Stimulated activated naive CD4-positive, alpha-beta T cell treated with Interleukin-2 at 50 U/mL for 16 hours (primary cell): ENCODE measurements around the gene COL5A1.
"Not testable (repeated sequence)": the region's sequence is repeated elsewhere in the genome, so short reads cannot be mapped to it uniquely, and the experiment has no call there.

Source experiments
- DNase-seq: peaks from one replicate; lab custom pipeline; 2025; lab: John Stamatoyannopoulos, UW

COL5A1 gene

GRCh38 chr9:134640506-134641172 lies 964 bp upstream of the COL5A1 start:
- no peak for DNase-seq

- DNase-seq = no peak
These were observed 384 bp downstream of the COL5A1 start for GRCh38 chr9:134641990-134642384.

DNA sequence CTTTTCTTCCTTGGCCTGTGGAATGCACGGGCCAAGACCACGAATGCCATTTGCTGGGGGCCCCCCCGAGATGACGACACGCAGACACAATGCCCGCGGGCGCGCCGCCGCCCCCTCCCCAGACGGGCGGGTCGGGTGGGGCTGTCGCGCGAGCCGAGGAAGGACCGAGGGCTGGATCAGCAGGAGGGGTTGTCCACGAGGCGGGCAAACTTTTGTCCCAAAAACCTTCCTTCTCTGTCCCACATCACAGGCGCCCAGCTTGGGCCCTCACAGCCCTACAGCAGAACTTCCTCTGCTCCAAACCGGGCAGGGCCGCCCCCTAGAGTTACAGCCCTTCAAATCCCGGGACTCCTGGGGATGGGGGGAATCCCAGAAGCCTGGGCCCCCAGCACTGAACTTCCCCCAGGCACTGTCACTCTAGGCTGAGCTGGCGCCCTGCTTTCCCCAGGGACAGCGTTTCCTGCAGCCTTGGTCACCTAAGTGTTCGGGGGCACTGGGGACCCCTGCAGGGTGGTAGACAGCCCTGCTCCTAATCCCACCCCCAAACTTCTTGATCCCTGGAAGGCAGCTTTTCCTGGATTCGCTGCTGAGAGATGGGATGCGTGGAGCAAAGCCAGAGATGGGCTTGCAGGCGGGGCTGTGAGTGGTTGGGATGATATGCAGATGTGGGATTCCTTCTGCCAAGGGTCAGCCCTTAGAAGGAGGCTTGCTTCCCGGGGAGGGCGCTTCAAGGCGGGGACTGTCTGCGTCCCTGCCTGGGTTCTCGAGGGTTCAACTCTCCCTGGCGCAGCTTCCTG lies 980 bp downstream of the COL5A1 start:
- no peak for DNase-seq

DNA sequence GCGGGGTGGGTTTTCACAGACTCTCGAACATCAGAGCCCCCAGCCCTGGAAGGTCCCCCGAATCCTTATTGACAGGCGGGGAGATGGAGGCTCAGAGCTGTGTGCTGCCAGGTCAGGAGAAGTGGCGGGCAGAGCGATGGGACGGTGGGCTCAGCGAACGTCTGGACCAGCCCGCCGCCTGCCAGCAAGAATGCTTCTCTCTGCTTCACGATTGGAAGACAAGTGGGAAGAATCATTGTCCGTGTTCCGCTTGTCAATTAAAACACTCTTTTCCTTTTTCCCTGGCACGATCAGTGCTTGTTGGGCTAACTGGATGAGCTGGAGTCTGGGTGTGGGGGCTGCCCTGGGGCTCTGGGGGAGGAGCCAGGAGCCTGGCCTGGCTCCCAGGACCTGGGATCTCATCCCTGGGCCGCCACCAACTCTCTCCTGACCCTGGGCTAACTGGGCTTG lies 1.6 kb downstream of the COL5A1 start:
- DNase-seq = no peak

- not testable (repeated sequence) for DNase-seq
These were observed 2.8 kb downstream of the COL5A1 start for GRCh38 chr9:134644401-134644724.

DNA sequence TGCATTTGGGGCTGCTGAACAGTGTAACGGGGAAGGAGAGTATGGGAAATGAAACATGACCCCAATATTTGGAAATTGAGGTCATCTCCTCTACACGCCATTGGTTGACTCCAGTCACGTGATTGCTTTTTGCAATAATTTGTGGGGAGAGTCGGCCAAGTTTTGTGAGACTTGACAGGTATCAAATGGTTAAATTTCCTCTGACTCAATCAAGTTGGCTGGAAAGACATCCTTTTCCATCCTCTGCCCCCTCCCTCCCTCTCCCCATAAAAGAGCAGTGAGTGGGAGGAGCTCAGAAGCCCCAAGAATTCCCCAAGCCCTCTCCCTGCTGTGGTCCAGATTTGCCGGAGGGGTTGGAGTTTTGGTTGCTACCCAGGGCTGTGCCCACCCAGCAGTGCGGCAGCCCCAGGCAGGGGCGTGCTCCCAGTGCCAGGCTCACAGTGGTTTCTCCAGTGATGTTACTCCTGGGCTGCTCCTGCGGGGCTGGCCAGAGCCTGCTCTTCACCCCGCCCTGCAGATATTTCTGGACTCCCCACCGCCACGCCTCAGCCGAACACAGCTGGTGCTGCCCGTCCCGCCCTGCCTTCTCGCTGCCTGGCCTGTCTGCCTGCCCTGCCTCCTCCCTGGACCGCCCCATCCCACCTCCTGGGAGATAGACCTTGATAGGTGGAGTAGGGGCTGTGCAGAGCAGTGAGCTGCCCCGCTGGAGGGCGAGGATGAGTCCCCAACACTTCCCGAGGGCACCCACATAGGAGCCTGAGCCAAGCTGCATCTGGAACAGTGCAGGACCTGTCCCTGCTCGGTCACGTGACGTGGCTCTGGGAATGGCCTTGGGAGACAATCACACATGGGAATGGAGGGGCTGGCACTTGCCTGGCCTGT lies 3.4 kb downstream of the COL5A1 start:
- DNase-seq = no peak

GRCh38 chr9:134645607-134646365 lies 4.2 kb downstream of the COL5A1 start:
- no peak for DNase-seq

- no peak for DNase-seq
These were observed 5.9 kb downstream of the COL5A1 start for GRCh38 chr9:134647359-134648080.

GRCh38 chr9:134648701-134649530 lies 7.3 kb downstream of the COL5A1 start:
- DNase-seq = no peak

- no peak for DNase-seq
These were observed 9.0 kb downstream of the COL5A1 start for GRCh38 chr9:134650431-134651190.

DNA sequence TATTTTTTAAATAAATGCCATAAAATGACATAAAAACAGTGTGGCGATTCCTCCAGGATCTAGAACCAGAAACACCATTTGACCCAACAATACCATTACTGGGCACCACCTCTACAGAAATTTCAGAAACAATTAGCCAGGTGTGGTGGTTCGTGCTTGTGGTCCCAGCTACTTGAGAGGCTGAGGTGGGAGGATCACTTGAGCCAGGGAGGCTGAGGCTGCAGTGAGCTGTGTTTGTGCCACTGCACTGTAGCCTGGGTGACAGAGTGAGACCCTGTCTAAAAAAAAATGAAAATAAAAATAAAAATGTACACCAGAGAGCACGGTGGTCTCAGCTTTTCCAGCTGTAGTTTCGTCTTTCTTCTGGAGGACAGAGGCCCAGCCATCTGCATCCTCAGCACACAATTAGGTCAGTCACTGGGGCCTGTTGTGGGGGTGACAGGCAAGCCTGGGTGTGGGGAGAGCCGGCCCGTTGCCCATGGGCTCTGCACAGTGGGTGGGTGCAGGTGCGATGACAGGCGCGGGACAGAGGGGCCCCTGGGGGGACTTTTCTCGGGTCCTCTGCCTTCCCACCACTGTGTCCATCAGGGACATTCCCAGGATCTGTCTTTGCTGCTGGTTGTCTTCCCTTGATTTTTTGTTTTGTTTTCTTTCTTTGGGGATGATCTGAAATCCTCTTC lies 9.8 kb downstream of the COL5A1 start:
- DNase-seq = no peak

DNA sequence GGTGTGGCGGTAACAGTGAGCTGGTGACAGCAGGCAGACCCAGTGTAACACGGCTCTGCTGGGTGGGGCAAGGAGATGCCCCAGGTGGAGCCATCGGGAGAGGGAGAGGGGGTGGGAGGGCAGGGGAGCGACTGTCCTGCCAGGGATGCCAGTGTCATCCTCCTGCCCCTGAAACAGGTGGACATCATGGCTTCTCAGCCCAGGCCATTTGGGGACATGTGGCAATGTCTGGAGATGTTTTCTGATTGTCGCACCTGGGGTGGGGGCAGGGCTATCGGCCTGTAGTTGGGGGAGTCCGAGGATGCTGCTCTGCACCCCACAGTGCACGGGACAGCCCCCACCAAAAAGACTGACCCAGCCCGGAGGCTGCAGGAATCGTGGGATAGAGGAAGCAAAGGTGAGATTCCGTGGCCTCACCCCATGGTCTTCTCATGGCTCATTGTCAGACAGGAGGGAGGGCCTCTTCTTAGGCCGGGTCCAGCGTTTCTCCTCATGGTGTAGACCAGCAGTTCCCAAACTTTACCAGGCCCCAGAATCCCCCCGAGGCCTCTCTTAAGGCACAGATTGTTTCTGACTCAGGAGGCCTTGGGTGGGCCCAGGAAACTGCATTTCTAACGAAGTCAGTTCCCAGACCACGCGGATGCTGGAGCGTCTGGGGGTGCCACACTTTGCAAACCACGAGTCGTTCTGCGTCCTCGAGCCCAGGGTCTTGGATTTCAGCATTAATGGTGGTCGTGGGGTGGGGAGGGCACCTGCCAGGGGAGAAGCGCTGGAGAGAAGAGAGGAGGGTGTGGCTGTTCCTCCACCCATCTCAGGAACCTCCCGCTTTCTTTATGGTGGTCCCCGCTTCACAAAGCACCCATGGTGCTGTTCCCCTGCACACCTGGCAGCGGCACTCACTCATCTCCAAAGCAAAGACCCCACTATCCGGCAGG lies 11.0 kb downstream of the COL5A1 start:
- no peak for DNase-seq

GRCh38 chr9:134653259-134654009 lies 11.8 kb downstream of the COL5A1 start:
- no peak for DNase-seq

GRCh38 chr9:134655101-134655500 lies 13.5 kb downstream of the COL5A1 start:
- no peak for DNase-seq

DNA sequence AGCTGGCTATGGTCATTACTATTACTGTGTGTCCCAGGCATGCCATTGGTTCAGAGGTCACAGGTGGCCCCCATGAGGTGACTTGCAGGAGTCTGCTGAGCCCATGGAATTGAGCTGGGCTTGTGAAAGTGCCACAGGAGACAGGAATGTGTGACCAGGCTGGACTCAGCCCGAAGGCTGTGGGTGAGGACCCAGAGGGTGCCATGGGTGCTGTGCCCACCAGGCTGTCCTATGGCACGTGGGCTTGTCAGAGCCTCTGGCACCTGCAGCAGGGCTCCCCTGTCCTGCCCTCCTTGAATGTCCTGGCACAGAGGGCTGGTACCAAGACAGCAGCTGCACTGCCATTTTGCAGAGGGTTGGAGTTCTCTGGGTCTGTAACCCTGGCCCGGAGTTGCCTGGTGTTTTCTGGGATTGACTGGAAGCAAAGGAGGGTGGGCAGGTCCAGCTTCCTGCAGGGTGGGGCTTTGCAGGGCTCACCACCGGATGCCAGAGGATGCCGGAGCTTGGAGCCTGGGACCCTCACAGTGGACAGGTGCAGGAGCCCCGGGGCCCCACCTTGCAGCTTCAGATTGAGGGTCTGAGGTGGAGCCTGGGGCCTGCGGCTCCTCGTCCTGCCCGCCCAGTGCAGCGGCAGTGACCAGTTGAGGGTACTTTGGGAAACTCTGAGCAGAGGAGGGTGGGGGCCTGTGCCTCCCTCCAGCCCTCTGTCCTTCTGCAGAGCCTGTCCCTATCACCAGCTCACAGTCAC lies 14.2 kb downstream of the COL5A1 start:
- DNase-seq = no peak

- no peak for DNase-seq
These were observed 14.9 kb downstream of the COL5A1 start for GRCh38 chr9:134656334-134657006.
